HEK293T (cell line): ENCODE measurements around the gene CMTM6.

Source experiments
- ARNT ChIP-seq: fragments of 450-650 bp; IDR thresholded peaks from 2 replicates; pipeline ENCODE4 v1.6.1; 2017; ENCODE audit warnings: mild to moderate bottlenecking
- FOXA1 ChIP-seq: fragments of 450-650 bp; IDR thresholded peaks from 2 replicates; pipeline ENCODE4 v1.6.1; 2016; ENCODE audit warnings: mild to moderate bottlenecking
- FOXK2 ChIP-seq: fragments of 450-650 bp; IDR thresholded peaks from 2 replicates; pipeline ENCODE4 v1.6.1; 2016; ENCODE audit warnings: mild to moderate bottlenecking
- L3MBTL2 ChIP-seq: fragments of 450-650 bp; conservative IDR thresholded peaks from 2 replicates; pipeline ENCODE4 v1.6.1; 2016; ENCODE audit warnings: mild to moderate bottlenecking
- LEF1 ChIP-seq: fragments of 450-650 bp; IDR thresholded peaks from 2 replicates; pipeline ENCODE4 v1.6.1; 2017; ENCODE audit warnings: mild to moderate bottlenecking, borderline replicate concordance
- SP1 ChIP-seq: fragments of 450-650 bp; IDR thresholded peaks from 2 replicates; pipeline ENCODE4 v1.6.1; 2017
- TARDBP ChIP-seq: fragments of 450-650 bp; IDR thresholded peaks from 2 replicates; pipeline ENCODE4 v1.6.1; 2016
- ZNF384 ChIP-seq: fragments of 450-650 bp; IDR thresholded peaks from 2 replicates; pipeline ENCODE4 v1.6.1; 2016

- TF ChIP-seq FOXA1, result no peak
- TF ChIP-seq FOXK2, result no peak
- TF ChIP-seq ZNF384, result no peak
- TF ChIP-seq SP1, result no peak
- TF ChIP-seq ARNT, result no peak
- TF ChIP-seq LEF1, result no peak
- no peak for TF ChIP-seq TARDBP
- TF ChIP-seq L3MBTL2, result no peak
Measured at GRCh38 chr3:32434206-32434605, 68.4 kb downstream of the CMTM6 start.
